Caco-2 (cell line): Measurements from ENCODE around the gene ANKRD44. TPM values are rescaled to one million over a fixed set of nuclear protein-coding genes. Genes with fewer than 3 reads are reported as not detected.

ENCODE experiments used
- BruUV-seq: library from RNA; stranded (reverse); fragments of 400-500 nt; replicated peaks from 2 replicates; lab custom pipeline; 2021; lab: Mats Ljungman, UMichigan
- CTCF ChIA-PET: fragments of 300-600 bp; sonication (Branson Sonifier 250); formaldehyde crosslinking; loops from one replicate; lab custom pipeline; 2022; ENCODE audit warnings: antibody characterized with exemption; lab: Charles Lee
- POLR2A ChIA-PET: fragments of 300-600 bp; sonication (Branson Sonifier 250); formaldehyde crosslinking; loops from one replicate; lab custom pipeline; 2022; ENCODE audit warnings: antibody characterized with exemption; lab: Charles Lee
- DNase-seq, 2 experiments: peaks; one replicate each; pipeline versions ENCODE4 v3.0.0 to v3.0.0-alpha.2; 2020 to 2022
- H3K27me3 ChIP-seq: replicated peaks from 2 replicates; pipeline ENCODE4 v1.6.0; 2011; ENCODE audit warnings: low read length; ENCODE audit not compliant: control insufficient read depth, insufficient read depth
- H3K36me3 ChIP-seq: 2 replicates; pipeline ENCODE4 v1.5.1; 2011; ENCODE audit warnings: low read length; ENCODE audit not compliant: control insufficient read depth, insufficient read depth
- H3K4me1 ChIP-seq: fragments of 250-450 bp; sonication (Bioruptor Pico); 2 replicates; pipeline ENCODE4 v1.5.1; 2020; ENCODE audit warnings: mild to moderate bottlenecking
- H3K4me3 ChIP-seq: 2 replicates; pipeline ENCODE4 v1.5.1; 2011; ENCODE audit warnings: low read depth, mild to moderate bottlenecking, control low read depth, low read length
- H3K9me3 ChIP-seq: fragments of 250-450 bp; sonication (Bioruptor Pico); 2 replicates; pipeline ENCODE4 v1.5.1; 2020; ENCODE audit warnings: mild to moderate bottlenecking, moderate library complexity
- H3K27ac Mint-ChIP-seq: one replicate; pipeline ENCODE4 v1.8.0; 2022; ENCODE audit warnings: mixed read lengths; ENCODE audit not compliant: unreplicated experiment
- H3K27me3 Mint-ChIP-seq: one replicate; pipeline ENCODE4 v1.8.0; 2022; ENCODE audit warnings: mixed read lengths; ENCODE audit not compliant: insufficient read depth, unreplicated experiment
- H3K36me3 Mint-ChIP-seq: one replicate; pipeline ENCODE4 v1.8.0; 2022; ENCODE audit warnings: mild to moderate bottlenecking, mixed read lengths; ENCODE audit not compliant: insufficient read depth, unreplicated experiment
- H3K4me1 Mint-ChIP-seq: one replicate; pipeline ENCODE4 v1.8.0; 2022; ENCODE audit warnings: low read depth, mixed read lengths; ENCODE audit not compliant: unreplicated experiment
- H3K4me3 Mint-ChIP-seq: one replicate; pipeline ENCODE4 v1.8.0; 2022; ENCODE audit warnings: mild to moderate bottlenecking, moderate library complexity, mixed read lengths; ENCODE audit not compliant: unreplicated experiment
- H3K9me3 Mint-ChIP-seq: one replicate; pipeline ENCODE4 v1.8.0; 2022; ENCODE audit warnings: mixed read lengths; ENCODE audit not compliant: unreplicated experiment
- intact Hi-C: fragments of 100-400 bp; cut with micrococcal nuclease; formaldehyde crosslinking; loops from one replicate; pipeline ENCODE4 v1.10.0; 2022; ENCODE audit not compliant: unreplicated experiment
- total RNA-seq: library from RNA; stranded (reverse); gene quantifications from 2 replicates; pipeline ENCODE4 v1.2.3, GENCODE V29; 2022
- TF ChIP-seq, protein P1 (sequence below), 2 experiments: fragments of 200-600 bp in 1 of 2; IDR thresholded peaks; 1 replicate in 1 of 2; 2 replicates in 1 of 2; pipeline versions ENCODE4 v1.5.1 to v1.8.0; 2011 to 2022; ENCODE audit warnings: antibody characterized with exemption in 1 of 2, control low read depth in 1 of 2, inconsistent platforms in 1 of 2, low read depth in 1 of 2, low read length in 1 of 2, mild to moderate bottlenecking in 1 of 2, moderate library complexity in 1 of 2; ENCODE audit not compliant: insufficient read depth in 1 of 2, severe bottlenecking in 1 of 2, unreplicated experiment in 1 of 2

Gene ANKRD44
- total RNA-seq, 1 experiment from 2014 or later, result 1.0 TPM

DNA sequence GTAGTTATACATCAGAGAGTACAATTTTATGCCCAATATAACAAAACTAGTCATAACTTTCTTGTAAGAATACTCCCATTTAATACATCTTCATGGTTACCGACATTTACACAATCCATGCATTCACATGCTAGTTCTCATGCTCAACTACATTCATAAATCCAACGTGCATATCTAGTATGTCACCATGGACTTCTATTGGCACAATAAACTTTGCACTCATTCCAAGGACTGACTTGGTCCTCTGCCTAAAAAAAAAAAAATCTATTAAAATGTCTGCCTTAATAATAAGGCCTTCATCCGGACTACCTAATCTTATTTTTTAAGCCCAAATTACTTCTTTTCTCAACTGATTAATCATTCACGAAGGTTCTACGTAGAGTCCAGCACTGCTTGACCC is 276.3 kb downstream of the ANKRD44 start:
- TF ChIP-seq, protein P1, sequence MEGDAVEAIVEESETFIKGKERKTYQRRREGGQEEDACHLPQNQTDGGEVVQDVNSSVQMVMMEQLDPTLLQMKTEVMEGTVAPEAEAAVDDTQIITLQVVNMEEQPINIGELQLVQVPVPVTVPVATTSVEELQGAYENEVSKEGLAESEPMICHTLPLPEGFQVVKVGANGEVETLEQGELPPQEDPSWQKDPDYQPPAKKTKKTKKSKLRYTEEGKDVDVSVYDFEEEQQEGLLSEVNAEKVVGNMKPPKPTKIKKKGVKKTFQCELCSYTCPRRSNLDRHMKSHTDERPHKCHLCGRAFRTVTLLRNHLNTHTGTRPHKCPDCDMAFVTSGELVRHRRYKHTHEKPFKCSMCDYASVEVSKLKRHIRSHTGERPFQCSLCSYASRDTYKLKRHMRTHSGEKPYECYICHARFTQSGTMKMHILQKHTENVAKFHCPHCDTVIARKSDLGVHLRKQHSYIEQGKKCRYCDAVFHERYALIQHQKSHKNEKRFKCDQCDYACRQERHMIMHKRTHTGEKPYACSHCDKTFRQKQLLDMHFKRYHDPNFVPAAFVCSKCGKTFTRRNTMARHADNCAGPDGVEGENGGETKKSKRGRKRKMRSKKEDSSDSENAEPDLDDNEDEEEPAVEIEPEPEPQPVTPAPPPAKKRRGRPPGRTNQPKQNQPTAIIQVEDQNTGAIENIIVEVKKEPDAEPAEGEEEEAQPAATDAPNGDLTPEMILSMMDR (IDR thresholded peaks at IDR 0.05; ENCODE audit: insufficient read depth in 1 of 2, low read depth in 1 of 2, low read length in 1 of 2, severe bottlenecking in 1 of 2, unreplicated experiment in 1 of 2), result no peak
- Histone ChIP-seq H3K27me3 (no peaks in the 10 kb centered on the region), H3K36me3 (no peaks in the 10 kb centered on the region), H3K4me3 (no peak overlapping the region), H3K9me3 (no peaks in the 10 kb centered on the region), H3K4me1 (no peaks in the 10 kb centered on the region)
- ChIA-PET CTCF (no interaction called here), POLR2A (no interaction called here)
- Mint-ChIP-seq H3K36me3 (no peaks in the 10 kb centered on the region), H3K4me1 (no peaks in the 10 kb centered on the region), H3K27me3 (peaks cover 3% of the 10 kb centered on the region), H3K9me3 (peaks cover 10% of the 10 kb centered on the region), H3K4me3 (no peak overlapping the region), H3K27ac (no peak overlapping the region)
- DNase-seq, result no peak
- no TSS peak for BruUV-seq
- intact Hi-C loops, result no loop called here

DNA sequence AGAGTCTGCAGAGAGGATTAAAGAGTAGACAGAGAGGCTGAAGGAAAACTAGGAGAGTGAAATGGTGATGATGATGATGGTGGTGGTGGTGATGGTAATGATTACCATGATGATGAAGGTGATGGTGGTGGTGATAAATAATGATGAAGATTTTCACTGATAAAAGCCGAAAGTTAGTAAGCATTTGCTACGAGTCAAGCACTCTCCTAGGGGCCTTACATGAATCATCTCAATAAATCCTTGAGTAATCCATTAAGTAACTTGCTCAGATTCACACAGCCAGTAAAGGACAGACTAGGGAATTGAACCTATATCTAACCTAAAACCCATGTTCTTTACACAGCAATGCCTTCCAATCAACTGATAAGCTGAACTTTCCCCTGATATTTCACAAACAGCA is 277.4 kb downstream of the ANKRD44 start:
- ChIA-PET CTCF (no interaction called here), POLR2A (no interaction called here)
- H3K36me3 Mint-ChIP-seq, result no peaks in the 10 kb centered on the region
- no peaks in the 10 kb centered on the region for H3K4me1 Mint-ChIP-seq
- H3K36me3 ChIP-seq, result no peaks in the 10 kb centered on the region
- H3K9me3 Mint-ChIP-seq, result peaks cover 10% of the 10 kb centered on the region
- BruUV-seq, result no TSS peak
- no peaks in the 10 kb centered on the region for H3K27me3 ChIP-seq
- TF ChIP-seq, protein P1 (IDR thresholded peaks at IDR 0.05; ENCODE audit: insufficient read depth in 1 of 2, low read depth in 1 of 2, low read length in 1 of 2, severe bottlenecking in 1 of 2, unreplicated experiment in 1 of 2), result no peak
- intact Hi-C loops, result no loop called here
- no peak for DNase-seq
- H3K9me3 ChIP-seq, result no peaks in the 10 kb centered on the region
- no peak overlapping the region for H3K4me3 ChIP-seq
- H3K27ac Mint-ChIP-seq, result no peak overlapping the region
- peaks cover 3% of the 10 kb centered on the region for H3K27me3 Mint-ChIP-seq
- H3K4me3 Mint-ChIP-seq, result no peak overlapping the region
- H3K4me1 ChIP-seq, result no peaks in the 10 kb centered on the region

DNA sequence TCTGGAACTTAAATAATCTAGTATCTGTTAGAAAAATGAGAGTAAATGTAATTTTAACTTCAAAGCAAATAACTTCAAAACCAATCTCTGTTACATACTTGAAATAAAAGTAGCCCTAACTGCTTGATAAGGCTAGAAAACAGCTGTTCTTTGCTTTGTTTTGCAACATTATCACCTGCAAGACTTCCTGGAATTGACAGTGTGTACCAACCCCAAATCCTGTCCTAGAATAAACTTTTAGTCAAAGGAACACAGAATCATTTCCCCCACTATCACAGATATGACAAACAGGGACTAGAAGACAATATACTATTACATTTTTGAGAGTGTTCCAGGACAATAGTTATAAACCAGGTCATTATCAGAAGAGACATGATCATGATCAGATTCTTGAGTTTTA is 278.8 kb downstream of the ANKRD44 start:
- BruUV-seq, result no TSS peak

More for the DNA sequence above, 278.8 kb downstream of the ANKRD44 start:
- TF ChIP-seq, protein P1 (IDR thresholded peaks at IDR 0.05; ENCODE audit: insufficient read depth in 1 of 2, low read depth in 1 of 2, low read length in 1 of 2, severe bottlenecking in 1 of 2, unreplicated experiment in 1 of 2), result no peak
- H3K36me3 ChIP-seq, result no peaks in the 10 kb centered on the region
- Mint-ChIP-seq H3K27ac (no peak overlapping the region), H3K4me1 (no peaks in the 10 kb centered on the region), H3K4me3 (no peak overlapping the region), H3K36me3 (no peaks in the 10 kb centered on the region), H3K27me3 (peaks cover 3% of the 10 kb centered on the region), H3K9me3 (peaks cover 10% of the 10 kb centered on the region)
- no peaks in the 10 kb centered on the region for H3K4me1 ChIP-seq
- DNase-seq, result no peak
- H3K9me3 ChIP-seq, result no peaks in the 10 kb centered on the region
- CTCF ChIA-PET, result no interaction called here
- no peak overlapping the region for H3K4me3 ChIP-seq
- intact Hi-C loops, result no loop called here
- H3K27me3 ChIP-seq, result no peaks in the 10 kb centered on the region
- POLR2A ChIA-PET, result no interaction called here
